H9 (cell line): Measurements from ENCODE around the gene IZUMO4. TPM values are rescaled to one million over a fixed set of nuclear protein-coding genes. Genes with fewer than 3 reads are reported as not detected.

Experiments
- DNase-seq: peaks from one replicate; pipeline ENCODE4 v3.0.0-alpha.2; 2017
- H2AFZ ChIP-seq: one replicate; pipeline ENCODE4 v1.6.1; 2013; ENCODE audit warnings: mild to moderate bottlenecking, low read length, control low read depth, moderate library complexity
- H2AK5ac ChIP-seq: 2 replicates; pipeline ENCODE4 v1.6.1; 2013; ENCODE audit warnings: low read length, control low read depth, mixed read lengths; ENCODE audit not compliant: insufficient read length
- H2BK120ac ChIP-seq: one replicate; pipeline ENCODE4 v1.6.1; 2013; ENCODE audit warnings: low read depth, mild to moderate bottlenecking, low read length, control low read depth, inconsistent platforms; ENCODE audit not compliant: poor library complexity, severe bottlenecking
- H2BK12ac ChIP-seq: 2 replicates; pipeline ENCODE4 v1.6.1; 2013; ENCODE audit warnings: low read length, control low read depth, mixed read lengths, low read depth; ENCODE audit not compliant: insufficient read length
- H2BK15ac ChIP-seq: 2 replicates; pipeline ENCODE4 v1.6.1; 2013; ENCODE audit warnings: low read depth, low read length, control low read depth
- H2BK20ac ChIP-seq: one replicate; pipeline ENCODE4 v1.6.1; 2013; ENCODE audit warnings: low read depth, mild to moderate bottlenecking, low read length, control low read depth, inconsistent platforms; ENCODE audit not compliant: poor library complexity, severe bottlenecking
- H2BK5ac ChIP-seq: 2 replicates; pipeline ENCODE4 v1.6.1; 2013; ENCODE audit warnings: low read length, control low read depth, mixed read lengths; ENCODE audit not compliant: insufficient read length
- H3K14ac ChIP-seq: 2 replicates; pipeline ENCODE4 v1.6.1; 2013; ENCODE audit warnings: low read length, control low read depth; ENCODE audit not compliant: insufficient read depth
- H3K18ac ChIP-seq: 2 replicates; pipeline ENCODE4 v1.6.1; 2013; ENCODE audit warnings: low read depth, mild to moderate bottlenecking, mixed read lengths, low read length, control low read depth; ENCODE audit not compliant: insufficient read length
- H3K23ac ChIP-seq: 2 replicates; pipeline ENCODE4 v1.6.1; 2013; ENCODE audit warnings: low read length, control low read depth, mixed read lengths, low read depth; ENCODE audit not compliant: insufficient read length
- H3K23me2 ChIP-seq: 2 replicates; pipeline ENCODE4 v1.6.1; 2013; ENCODE audit warnings: low read depth, mild to moderate bottlenecking, mixed read lengths, low read length, control low read depth; ENCODE audit not compliant: insufficient read length, poor library complexity, severe bottlenecking
- H3K27ac ChIP-seq: 2 replicates; pipeline ENCODE4 v1.5.1; 2013; ENCODE audit warnings: low read length, control low read depth, mixed read lengths, low read depth; ENCODE audit not compliant: insufficient read length
- H3K27me3 ChIP-seq: 2 replicates; pipeline ENCODE4 v1.6.1; 2013; ENCODE audit warnings: low read length, control low read depth, inconsistent platforms; ENCODE audit not compliant: insufficient read depth
- H3K4ac ChIP-seq: 2 replicates; pipeline ENCODE4 v1.6.1; 2013; ENCODE audit warnings: low read depth, mild to moderate bottlenecking, control low read depth, inconsistent platforms, low read length, moderate library complexity
- H3K4me1 ChIP-seq: 2 replicates; pipeline ENCODE4 v1.6.1; 2013; ENCODE audit warnings: low read length, control low read depth, inconsistent platforms; ENCODE audit not compliant: insufficient read depth
- H3K4me2 ChIP-seq: 2 replicates; pipeline ENCODE4 v1.6.1; 2013; ENCODE audit warnings: low read length, control low read depth, mixed read lengths; ENCODE audit not compliant: insufficient read length, insufficient read depth
- H3K56ac ChIP-seq: 2 replicates; pipeline ENCODE4 v1.6.1; 2013; ENCODE audit warnings: low read depth, mild to moderate bottlenecking, mixed read lengths, low read length, control low read depth; ENCODE audit not compliant: insufficient read length
- H3K79me1 ChIP-seq: 2 replicates; pipeline ENCODE4 v1.6.1; 2013; ENCODE audit warnings: low read depth, mild to moderate bottlenecking, moderate library complexity, low read length, control low read depth, inconsistent platforms; ENCODE audit not compliant: insufficient read depth, poor library complexity, severe bottlenecking
- H3K79me2 ChIP-seq: 2 replicates; pipeline ENCODE4 v1.6.1; 2013; ENCODE audit warnings: low read length, control low read depth, inconsistent platforms; ENCODE audit not compliant: insufficient read depth
- H3K9ac ChIP-seq: 2 replicates; pipeline ENCODE4 v1.6.1; 2013; ENCODE audit warnings: low read length, control low read depth, mixed read lengths; ENCODE audit not compliant: insufficient read length; ENCODE audit errors: extremely low read depth
- H3K9me3 ChIP-seq: one replicate; pipeline ENCODE4 v1.6.1; 2013; ENCODE audit warnings: low read depth, low read length, inconsistent platforms; ENCODE audit not compliant: control insufficient read depth
- H3T11ph ChIP-seq: one replicate; pipeline ENCODE4 v1.6.1; 2013; ENCODE audit warnings: mild to moderate bottlenecking, low read length, control low read depth, inconsistent platforms
- H4K20me1 ChIP-seq: one replicate; pipeline ENCODE4 v1.6.1; 2013; ENCODE audit not compliant: control insufficient read depth, insufficient read length, insufficient read depth
- H4K5ac ChIP-seq: 2 replicates; pipeline ENCODE4 v1.6.1; 2013; ENCODE audit warnings: low read depth, mild to moderate bottlenecking, mixed read lengths, low read length, control low read depth; ENCODE audit not compliant: insufficient read length
- H4K8ac ChIP-seq: replicated peaks from 2 replicates; pipeline ENCODE4 v1.6.1; 2013; ENCODE audit warnings: low read length, control low read depth, mixed read lengths, low read depth; ENCODE audit not compliant: insufficient read length
- H4K91ac ChIP-seq: 2 replicates; pipeline ENCODE4 v1.6.1; 2013; ENCODE audit warnings: low read depth, mild to moderate bottlenecking, moderate library complexity, mixed read lengths, low read length, control low read depth; ENCODE audit not compliant: insufficient read length
- H3K27ac Mint-ChIP-seq, 3 experiments: 2 replicates in 2 of 3; 3 replicates in 1 of 3; pipeline ENCODE4 v1.8.0; 2020 to 2021; ENCODE audit warnings: mixed read lengths in 3 of 3, mild to moderate bottlenecking in 1 of 3, moderate library complexity in 1 of 3
- H3K27me3 Mint-ChIP-seq: 2 replicates; pipeline ENCODE4 v1.8.0; 2021; ENCODE audit warnings: low read depth, mild to moderate bottlenecking, moderate library complexity, mixed read lengths
- H3K36me3 Mint-ChIP-seq, 3 experiments: 2 replicates in 2 of 3; 3 replicates in 1 of 3; pipeline ENCODE4 v1.8.0; 2020 to 2021; ENCODE audit warnings: low read depth in 3 of 3, mixed read lengths in 3 of 3; ENCODE audit not compliant: insufficient read depth in 1 of 3
- H3K4me1 Mint-ChIP-seq, 2 experiments: 2 replicates each; pipeline ENCODE4 v1.8.0; 2020; ENCODE audit warnings: mixed read lengths in 2 of 2
- H3K4me3 Mint-ChIP-seq, 2 experiments: 2 replicates in 1 of 2; 3 replicates in 1 of 2; pipeline ENCODE4 v1.8.0; 2020 to 2021; ENCODE audit warnings: mild to moderate bottlenecking in 2 of 2, mixed read lengths in 2 of 2, moderate library complexity in 1 of 2
- H3K9me3 Mint-ChIP-seq, 2 experiments: 2 replicates in 1 of 2; 3 replicates in 1 of 2; pipeline ENCODE4 v1.8.0; 2020; ENCODE audit warnings: mild to moderate bottlenecking in 2 of 2, mixed read lengths in 2 of 2, moderate library complexity in 1 of 2
- WGBS: extraction: QIAGEN DNeasy Blood & Tissue Kit; methylation state at CpG from one replicate; pipeline ENCODE4 v1.1.7; 2013; ENCODE audit warnings: missing lambda C conversion rate, low lambda C conversion rate, mixed read lengths; ENCODE audit not compliant: insufficient read length; ENCODE audit errors: extremely low coverage; 5-methylcytosine and 5-hydroxymethylcytosine counted together
- total RNA-seq: library from RNA; stranded (reverse); gene quantifications from 2 replicates; pipeline ENCODE4 v1.2.1, GENCODE V29; 2021
- TF ChIP-seq, protein P1 (sequence below): fragments of 200-600 bp; sonication (generic); conservative IDR thresholded peaks from 3 replicates; pipeline ENCODE4 v1.8.0; 2021; ENCODE audit warnings: antibody characterized with exemption, mild to moderate bottlenecking

The IZUMO4 gene
- total RNA-seq, 1 experiment from 2014 or later, result 2.1 TPM

DNA sequence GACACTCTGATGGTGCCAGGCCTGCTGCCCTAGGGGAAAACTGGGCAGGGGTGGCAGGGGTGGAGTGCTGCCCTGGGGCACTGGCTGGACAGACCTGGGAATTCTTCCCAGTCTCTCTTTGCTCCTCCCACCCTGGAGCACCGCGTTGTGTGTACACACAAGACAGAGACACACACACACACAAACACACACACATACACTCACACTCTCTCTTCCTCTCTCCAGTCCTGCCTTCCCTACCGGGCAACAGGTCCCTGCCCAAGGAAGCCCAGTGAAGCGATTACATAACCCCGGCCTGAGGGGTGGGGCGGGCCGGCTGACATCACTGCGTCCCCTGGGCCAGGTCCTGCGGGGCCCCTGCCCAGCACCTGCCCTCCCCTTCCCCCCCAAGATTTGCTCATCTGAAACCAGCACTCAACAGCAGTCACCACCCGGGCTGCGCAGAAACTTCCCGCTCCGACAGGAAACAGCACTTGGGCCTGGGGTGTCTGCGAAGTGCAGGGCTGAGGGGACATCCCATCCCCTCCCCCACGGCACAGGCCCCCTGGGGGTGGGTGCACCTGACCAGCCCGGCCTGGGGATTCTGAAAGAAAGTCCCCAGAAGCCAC is 46.9 kb upstream of the IZUMO4 start:
- no peak overlapping the region for H2AK5ac ChIP-seq
- H3K4ac ChIP-seq, result no peak overlapping the region
- peaks cover 3% of the 10 kb centered on the region for H3K79me1 ChIP-seq
- no peak overlapping the region for H4K8ac ChIP-seq
- H3K23me2 ChIP-seq, result peaks cover 9% of the 10 kb centered on the region
- Mint-ChIP-seq H3K27ac (peak overlapping the region in 1 of 3 experiments; percentile 61; a peak in 1 of 7 replicates), H3K27me3 (no peaks in the 10 kb centered on the region), H3K4me1 (peaks cover 4 to 6% of the 10 kb centered on the region in 2 experiments; a peak in 3 of 4 replicates), H3K4me3 (peak overlapping the region; percentile 72 to 86), H3K9me3 (no peaks in the 10 kb centered on the region), H3K36me3 (peaks cover 0 to 4% (median 3%) of the 10 kb centered on the region in 3 experiments; a peak in 2 of 7 replicates)
- H3K9me3 ChIP-seq, result no peaks in the 10 kb centered on the region
- H3K56ac ChIP-seq, result no peak overlapping the region
- peaks cover 11% of the 10 kb centered on the region; the same call in 1 of the 2 replicates for H3K79me2 ChIP-seq
- no peak overlapping the region for H2AFZ ChIP-seq
- H3K14ac ChIP-seq, result peak overlapping the region; percentile 70; the same call in 1 of the 2 replicates
- no peaks in the 10 kb centered on the region for H3K27me3 ChIP-seq
- H3K9ac ChIP-seq, result peak overlapping the region; percentile 29
- no peaks in the 10 kb centered on the region for H3K4me1 ChIP-seq
- H2BK20ac ChIP-seq, result no peak overlapping the region
- H2BK15ac ChIP-seq, result no peak overlapping the region
- H3T11ph ChIP-seq, result no peak overlapping the region
- no peak overlapping the region for H3K18ac ChIP-seq
- H4K20me1 ChIP-seq, result no peaks in the 10 kb centered on the region
- no peak overlapping the region for H4K91ac ChIP-seq
- peak overlapping the region; percentile 65 for H3K4me2 ChIP-seq
- no peak overlapping the region for H2BK5ac ChIP-seq
- no peak overlapping the region for H3K23ac ChIP-seq
- WGBS, result no CpG with 5 or more reads among the region's 16 CpGs
- H3K27ac ChIP-seq, result no peak overlapping the region
- DNase-seq, result peak; percentile 55
- H2BK120ac ChIP-seq, result no peak overlapping the region
- TF ChIP-seq, protein P1, sequence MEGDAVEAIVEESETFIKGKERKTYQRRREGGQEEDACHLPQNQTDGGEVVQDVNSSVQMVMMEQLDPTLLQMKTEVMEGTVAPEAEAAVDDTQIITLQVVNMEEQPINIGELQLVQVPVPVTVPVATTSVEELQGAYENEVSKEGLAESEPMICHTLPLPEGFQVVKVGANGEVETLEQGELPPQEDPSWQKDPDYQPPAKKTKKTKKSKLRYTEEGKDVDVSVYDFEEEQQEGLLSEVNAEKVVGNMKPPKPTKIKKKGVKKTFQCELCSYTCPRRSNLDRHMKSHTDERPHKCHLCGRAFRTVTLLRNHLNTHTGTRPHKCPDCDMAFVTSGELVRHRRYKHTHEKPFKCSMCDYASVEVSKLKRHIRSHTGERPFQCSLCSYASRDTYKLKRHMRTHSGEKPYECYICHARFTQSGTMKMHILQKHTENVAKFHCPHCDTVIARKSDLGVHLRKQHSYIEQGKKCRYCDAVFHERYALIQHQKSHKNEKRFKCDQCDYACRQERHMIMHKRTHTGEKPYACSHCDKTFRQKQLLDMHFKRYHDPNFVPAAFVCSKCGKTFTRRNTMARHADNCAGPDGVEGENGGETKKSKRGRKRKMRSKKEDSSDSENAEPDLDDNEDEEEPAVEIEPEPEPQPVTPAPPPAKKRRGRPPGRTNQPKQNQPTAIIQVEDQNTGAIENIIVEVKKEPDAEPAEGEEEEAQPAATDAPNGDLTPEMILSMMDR, result no peak
- no peak overlapping the region for H2BK12ac ChIP-seq
- H4K5ac ChIP-seq, result no peak overlapping the region
